HEK293 (cell line): Measurements from ENCODE around the gene S1PR3.

Experiments used
- CTCF ChIA-PET: fragments of 350-600 bp; formaldehyde crosslinking; extraction: SDS; loops from one replicate; lab custom pipeline; 2021; ENCODE audit warnings: antibody characterized with exemption; lab: Yijun Ruan, JAX
- POLR2A ChIA-PET: fragments of 300-600 bp; formaldehyde crosslinking; extraction: SDS; loops from one replicate; lab custom pipeline; 2020; ENCODE audit warnings: antibody characterized with exemption, inconsistent platforms; lab: Yijun Ruan, JAX
- H3K27ac ChIP-seq: fragments of 200-500 bp; sonication (Bioruptor generic); 2 replicates; pipeline ENCODE4 v1.5.1; 2014; ENCODE audit warnings: low read depth, low read length, control low read depth, inconsistent platforms; ENCODE audit errors: extremely low read depth
- H3K36me3 ChIP-seq, 2 experiments: fragments of 200-500 bp in 1 of 2; sonication (Bioruptor generic) in 1 of 2; 1 replicate in 1 of 2; 2 replicates in 1 of 2; pipeline ENCODE4 v1.5.1; 2014 to 2017; ENCODE audit warnings: inconsistent platforms in 2 of 2, low read length in 2 of 2; ENCODE audit not compliant: control insufficient read depth in 2 of 2, insufficient read depth in 1 of 2
- H3K4me1 ChIP-seq: fragments of 200-500 bp; sonication (Bioruptor generic); 2 replicates; pipeline ENCODE4 v1.5.1; 2014; ENCODE audit warnings: mild to moderate bottlenecking, low read length, inconsistent platforms; ENCODE audit not compliant: control insufficient read depth, insufficient read depth
- H3K4me3 ChIP-seq: 2 replicates; pipeline ENCODE4 v1.5.1; 2011; ENCODE audit warnings: low read depth, mild to moderate bottlenecking, control low read depth, low read length, moderate library complexity
- H3K9me3 ChIP-seq: fragments of 200-500 bp; sonication (Bioruptor generic); 2 replicates; pipeline ENCODE4 v1.5.1; 2014; ENCODE audit warnings: low read depth, low read length, inconsistent platforms; ENCODE audit not compliant: control insufficient read depth, insufficient read depth
- BCL11A ChIP-seq: fragments of 450-650 bp; formaldehyde crosslinking; IDR thresholded peaks from 2 replicates; pipeline ENCODE4 v1.5.1; 2016; ENCODE audit warnings: low read depth, missing biosample characterization, missing genetic modification characterization
- GLIS1 ChIP-seq: fragments of 450-650 bp; formaldehyde crosslinking; IDR thresholded peaks from 2 replicates; pipeline ENCODE4 v1.5.1; 2016; ENCODE audit warnings: missing biosample characterization, missing genetic modification characterization
- OVOL3 ChIP-seq: fragments of 450-650 bp; formaldehyde crosslinking; IDR thresholded peaks from 2 replicates; pipeline ENCODE4 v1.5.1; 2016; ENCODE audit warnings: missing biosample characterization, missing genetic modification characterization
- SCRT2 ChIP-seq: fragments of 450-650 bp; formaldehyde crosslinking; IDR thresholded peaks from 2 replicates; pipeline ENCODE4 v1.5.1; 2016; ENCODE audit warnings: missing biosample characterization, missing genetic modification characterization
- TRIM28 ChIP-seq: IDR thresholded peaks from 2 replicates; pipeline ENCODE4 v1.6.1; 2011; ENCODE audit warnings: low read length, control low read depth, borderline replicate concordance
- ZNF157 ChIP-seq: fragments of 450-650 bp; formaldehyde crosslinking; IDR thresholded peaks from 2 replicates; pipeline ENCODE4 v1.5.1; 2016; ENCODE audit warnings: missing biosample characterization, missing genetic modification characterization
- ZNF24 ChIP-seq: fragments of 450-650 bp; formaldehyde crosslinking; IDR thresholded peaks from 2 replicates; pipeline ENCODE4 v1.5.1; 2016; ENCODE audit warnings: missing biosample characterization, missing genetic modification characterization
- ZNF335 ChIP-seq: fragments of 450-650 bp; formaldehyde crosslinking; conservative IDR thresholded peaks from 2 replicates; pipeline ENCODE4 v1.5.1; 2016; ENCODE audit warnings: missing biosample characterization, missing genetic modification characterization
- ZNF341 ChIP-seq: fragments of 450-650 bp; formaldehyde crosslinking; IDR thresholded peaks from 2 replicates; pipeline ENCODE4; 2016; ENCODE audit warnings: low read depth, missing biosample characterization, missing genetic modification characterization
- ZNF354C ChIP-seq: fragments of 450-650 bp; formaldehyde crosslinking; IDR thresholded peaks from 2 replicates; pipeline ENCODE4 v1.5.1; 2016; ENCODE audit warnings: missing biosample characterization, missing genetic modification characterization, low read depth, borderline replicate concordance
- ZNF426 ChIP-seq: fragments of 450-650 bp; formaldehyde crosslinking; IDR thresholded peaks from 2 replicates; pipeline ENCODE4 v1.5.1; 2017; ENCODE audit warnings: missing biosample characterization, missing genetic modification characterization, mild to moderate bottlenecking, inconsistent platforms, moderate library complexity
- ZNF544 ChIP-seq: fragments of 450-650 bp; formaldehyde crosslinking; IDR thresholded peaks from 2 replicates; pipeline ENCODE4 v1.5.0; 2017; ENCODE audit warnings: missing biosample characterization, missing genetic modification characterization
- ZNF571 ChIP-seq: fragments of 450-650 bp; formaldehyde crosslinking; IDR thresholded peaks from 2 replicates; pipeline ENCODE4 v1.5.0; 2017; ENCODE audit warnings: missing biosample characterization, missing genetic modification characterization
- ZNF585B ChIP-seq: fragments of 450-650 bp; formaldehyde crosslinking; IDR thresholded peaks from 2 replicates; pipeline ENCODE4 v1.5.1; 2016; ENCODE audit warnings: missing biosample characterization, missing genetic modification characterization
- ZNF596 ChIP-seq: fragments of 450-650 bp; IDR thresholded peaks from 2 replicates; pipeline ENCODE4 v1.5.0; 2018; ENCODE audit warnings: missing biosample characterization, mild to moderate bottlenecking, missing genetic modification characterization, moderate library complexity
- ZNF658 ChIP-seq: fragments of 450-650 bp; formaldehyde crosslinking; IDR thresholded peaks from 2 replicates; pipeline ENCODE4; 2016; ENCODE audit warnings: missing biosample characterization, missing genetic modification characterization
- ZNF660 ChIP-seq: fragments of 450-650 bp; IDR thresholded peaks from 2 replicates; pipeline ENCODE4 v1.5.1; 2018; ENCODE audit warnings: missing biosample characterization, mild to moderate bottlenecking, missing genetic modification characterization
- ZNF76 ChIP-seq: fragments of 450-650 bp; formaldehyde crosslinking; IDR thresholded peaks from 2 replicates; pipeline ENCODE4; 2016; ENCODE audit warnings: low read depth, missing biosample characterization, missing genetic modification characterization, borderline replicate concordance
- TF ChIP-seq, protein P1 (sequence below): fragments of 450-650 bp; formaldehyde crosslinking; IDR thresholded peaks from 2 replicates; pipeline ENCODE4 v1.5.1; 2016; ENCODE audit warnings: missing biosample characterization, missing genetic modification characterization, low read depth
- TF ChIP-seq, protein P2 (sequence below): fragments of 450-650 bp; formaldehyde crosslinking; conservative IDR thresholded peaks from 2 replicates; pipeline ENCODE4 v1.5.1; 2016; ENCODE audit warnings: low read depth, missing biosample characterization, missing genetic modification characterization
- TF ChIP-seq, protein P3 (sequence below): fragments of 450-650 bp; formaldehyde crosslinking; IDR thresholded peaks from 2 replicates; pipeline ENCODE4 v1.5.1; 2017; ENCODE audit warnings: missing biosample characterization, missing genetic modification characterization
- TF ChIP-seq, protein P4 (sequence below): fragments of 450-650 bp; formaldehyde crosslinking; IDR thresholded peaks from 2 replicates; pipeline ENCODE4 v1.5.1; 2016; ENCODE audit warnings: missing biosample characterization, missing genetic modification characterization

Gene S1PR3

DNA sequence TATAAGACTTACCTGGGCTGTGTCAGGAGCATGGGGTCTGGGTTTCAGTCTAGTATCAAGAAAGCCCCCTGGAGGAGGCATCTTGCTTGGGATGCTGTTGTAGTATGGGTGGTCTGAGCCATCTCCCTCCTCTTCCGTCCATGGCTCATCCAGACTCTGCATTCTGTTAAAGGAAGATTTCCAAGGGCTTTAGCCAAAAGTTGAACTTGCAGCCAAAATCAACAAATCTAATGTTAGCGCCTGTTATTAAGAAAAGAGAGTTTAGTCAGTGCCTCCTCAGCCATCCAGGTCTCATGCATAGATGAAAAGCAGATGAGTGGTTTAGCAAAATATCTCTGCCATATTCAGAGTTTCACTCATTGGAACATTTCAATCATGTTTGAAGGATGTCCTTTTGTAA is 55.6 kb downstream of the S1PR3 start (continued):
- TF ChIP-seq, protein P1, sequence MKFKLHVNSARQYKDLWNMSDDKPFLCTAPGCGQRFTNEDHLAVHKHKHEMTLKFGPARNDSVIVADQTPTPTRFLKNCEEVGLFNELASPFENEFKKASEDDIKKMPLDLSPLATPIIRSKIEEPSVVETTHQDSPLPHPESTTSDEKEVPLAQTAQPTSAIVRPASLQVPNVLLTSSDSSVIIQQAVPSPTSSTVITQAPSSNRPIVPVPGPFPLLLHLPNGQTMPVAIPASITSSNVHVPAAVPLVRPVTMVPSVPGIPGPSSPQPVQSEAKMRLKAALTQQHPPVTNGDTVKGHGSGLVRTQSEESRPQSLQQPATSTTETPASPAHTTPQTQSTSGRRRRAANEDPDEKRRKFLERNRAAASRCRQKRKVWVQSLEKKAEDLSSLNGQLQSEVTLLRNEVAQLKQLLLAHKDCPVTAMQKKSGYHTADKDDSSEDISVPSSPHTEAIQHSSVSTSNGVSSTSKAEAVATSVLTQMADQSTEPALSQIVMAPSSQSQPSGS (tag by site-specific recombination), result no peak
- TF ChIP-seq, protein P2, sequence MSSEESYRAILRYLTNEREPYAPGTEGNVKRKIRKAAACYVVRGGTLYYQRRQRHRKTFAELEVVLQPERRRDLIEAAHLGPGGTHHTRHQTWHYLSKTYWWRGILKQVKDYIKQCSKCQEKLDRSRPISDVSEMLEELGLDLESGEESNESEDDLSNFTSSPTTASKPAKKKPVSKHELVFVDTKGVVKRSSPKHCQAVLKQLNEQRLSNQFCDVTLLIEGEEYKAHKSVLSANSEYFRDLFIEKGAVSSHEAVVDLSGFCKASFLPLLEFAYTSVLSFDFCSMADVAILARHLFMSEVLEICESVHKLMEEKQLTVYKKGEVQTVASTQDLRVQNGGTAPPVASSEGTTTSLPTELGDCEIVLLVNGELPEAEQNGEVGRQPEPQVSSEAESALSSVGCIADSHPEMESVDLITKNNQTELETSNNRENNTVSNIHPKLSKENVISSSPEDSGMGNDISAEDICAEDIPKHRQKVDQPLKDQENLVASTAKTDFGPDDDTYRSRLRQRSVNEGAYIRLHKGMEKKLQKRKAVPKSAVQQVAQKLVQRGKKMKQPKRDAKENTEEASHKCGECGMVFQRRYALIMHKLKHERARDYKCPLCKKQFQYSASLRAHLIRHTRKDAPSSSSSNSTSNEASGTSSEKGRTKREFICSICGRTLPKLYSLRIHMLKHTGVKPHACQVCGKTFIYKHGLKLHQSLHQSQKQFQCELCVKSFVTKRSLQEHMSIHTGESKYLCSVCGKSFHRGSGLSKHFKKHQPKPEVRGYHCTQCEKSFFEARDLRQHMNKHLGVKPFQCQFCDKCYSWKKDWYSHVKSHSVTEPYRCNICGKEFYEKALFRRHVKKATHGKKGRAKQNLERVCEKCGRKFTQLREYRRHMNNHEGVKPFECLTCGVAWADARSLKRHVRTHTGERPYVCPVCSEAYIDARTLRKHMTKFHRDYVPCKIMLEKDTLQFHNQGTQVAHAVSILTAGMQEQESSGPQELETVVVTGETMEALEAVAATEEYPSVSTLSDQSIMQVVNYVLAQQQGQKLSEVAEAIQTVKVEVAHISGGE (tag by site-specific recombination), result no peak

DNA sequence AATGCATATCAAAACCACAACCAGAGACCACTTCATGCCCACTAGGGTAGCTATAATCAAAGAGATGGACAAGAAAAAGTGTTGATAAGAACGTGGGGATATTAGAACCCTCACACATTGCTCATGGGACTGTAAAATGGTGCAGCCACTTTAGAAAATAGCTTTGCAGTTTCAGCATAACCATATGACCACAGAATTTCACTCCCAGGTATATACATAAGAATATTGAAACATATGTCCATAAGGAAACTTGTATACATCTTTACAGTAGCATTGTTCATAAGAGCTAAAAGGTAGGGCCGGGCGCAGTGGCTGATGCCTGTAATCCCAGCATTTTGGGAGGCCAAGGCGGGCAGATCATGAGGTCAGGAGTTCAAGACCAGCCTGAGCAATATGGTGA is 56.4 kb downstream of the S1PR3 start:
- no peak overlapping the region for H3K27ac ChIP-seq
- H3K9me3 ChIP-seq, result no peaks in the 10 kb centered on the region
- ChIA-PET POLR2A (no interaction called here), CTCF (interaction anchor here (0.9 kb wide), 1 partner anchor 454 kb away, joined by 3 read pairs; no protein-coding TSS in a partner anchor)
- TF ChIP-seq ZNF341 (tag by site-specific recombination) (no peak), ZNF571 (tag by site-specific recombination) (no peak), TRIM28 (no peak), ZNF354C (tag by site-specific recombination) (no peak), OVOL3 (tag by site-specific recombination) (no peak), BCL11A (tag by site-specific recombination) (no peak), ZNF544 (tag by site-specific recombination) (no peak), ZNF76 (no peak)
- TF ChIP-seq, protein P3, sequence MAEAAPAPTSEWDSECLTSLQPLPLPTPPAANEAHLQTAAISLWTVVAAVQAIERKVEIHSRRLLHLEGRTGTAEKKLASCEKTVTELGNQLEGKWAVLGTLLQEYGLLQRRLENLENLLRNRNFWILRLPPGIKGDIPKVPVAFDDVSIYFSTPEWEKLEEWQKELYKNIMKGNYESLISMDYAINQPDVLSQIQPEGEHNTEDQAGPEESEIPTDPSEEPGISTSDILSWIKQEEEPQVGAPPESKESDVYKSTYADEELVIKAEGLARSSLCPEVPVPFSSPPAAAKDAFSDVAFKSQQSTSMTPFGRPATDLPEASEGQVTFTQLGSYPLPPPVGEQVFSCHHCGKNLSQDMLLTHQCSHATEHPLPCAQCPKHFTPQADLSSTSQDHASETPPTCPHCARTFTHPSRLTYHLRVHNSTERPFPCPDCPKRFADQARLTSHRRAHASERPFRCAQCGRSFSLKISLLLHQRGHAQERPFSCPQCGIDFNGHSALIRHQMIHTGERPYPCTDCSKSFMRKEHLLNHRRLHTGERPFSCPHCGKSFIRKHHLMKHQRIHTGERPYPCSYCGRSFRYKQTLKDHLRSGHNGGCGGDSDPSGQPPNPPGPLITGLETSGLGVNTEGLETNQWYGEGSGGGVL (tag by site-specific recombination), result no peak
- no peak overlapping the region for H3K4me3 ChIP-seq
- no peaks in the 10 kb centered on the region for H3K4me1 ChIP-seq
- H3K36me3 ChIP-seq, result no peaks in the 10 kb centered on the region

DNA sequence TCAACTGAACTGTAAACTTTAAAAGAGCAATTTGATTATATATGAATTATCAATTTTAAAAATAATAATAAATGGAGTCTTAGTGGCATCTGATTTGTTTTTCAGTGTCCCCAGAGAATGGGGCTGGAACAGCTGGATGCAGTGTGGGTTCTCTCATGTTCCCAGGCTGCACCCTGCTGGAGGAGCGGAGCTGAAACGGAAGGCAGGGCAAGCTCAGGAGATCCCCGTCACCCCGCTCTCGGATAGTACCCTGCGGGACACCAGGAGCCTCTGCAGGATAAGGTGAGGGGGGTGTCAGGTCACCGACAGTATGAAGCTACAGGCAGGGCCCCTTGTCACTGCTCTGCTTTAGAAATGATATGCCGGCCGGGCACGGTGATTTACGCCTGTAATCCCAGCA is 57.3 kb downstream of the S1PR3 start:
- Histone ChIP-seq H3K4me1 (no peaks in the 10 kb centered on the region), H3K27ac (no peak overlapping the region), H3K9me3 (no peaks in the 10 kb centered on the region), H3K36me3 (no peaks in the 10 kb centered on the region), H3K4me3 (no peak overlapping the region)
- TF ChIP-seq ZNF585B (tag by site-specific recombination) (no peak), ZNF335 (tag by site-specific recombination) (no peak)
- ChIA-PET CTCF (no interaction called here), POLR2A (no interaction called here)

DNA sequence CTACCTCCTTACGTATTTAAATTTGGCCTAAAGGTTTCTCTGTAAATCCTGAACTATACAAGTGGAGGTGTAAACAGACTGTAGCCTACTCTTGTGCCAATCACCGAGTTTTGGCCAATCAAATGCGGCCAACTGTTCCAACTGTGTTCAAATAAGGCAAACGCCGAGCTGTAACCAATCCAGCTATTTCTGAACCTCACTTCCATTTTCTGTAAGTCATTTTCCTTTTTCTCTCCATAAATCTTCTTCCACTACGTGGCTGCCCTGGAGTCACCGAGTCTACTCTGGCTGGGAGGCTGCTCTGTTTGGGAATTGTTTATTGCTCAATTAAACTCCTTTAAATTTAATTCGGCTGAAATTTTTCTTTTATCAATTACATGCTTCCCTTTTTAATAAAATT is 58.4 kb downstream of the S1PR3 start:
- ChIA-PET POLR2A (no interaction called here), CTCF (interaction anchor here (0.7 kb wide), 1 partner anchor 24 kb away, joined by 3 read pairs; no protein-coding TSS in a partner anchor)
- Histone ChIP-seq H3K36me3 (no peaks in the 10 kb centered on the region), H3K27ac (no peak overlapping the region), H3K4me1 (no peaks in the 10 kb centered on the region), H3K4me3 (no peak overlapping the region), H3K9me3 (no peaks in the 10 kb centered on the region)
- TF ChIP-seq ZNF544 (tag by site-specific recombination), result no peak
- TF ChIP-seq ZNF596 (tag by site-specific recombination), result no peak
- TF ChIP-seq, protein P4, sequence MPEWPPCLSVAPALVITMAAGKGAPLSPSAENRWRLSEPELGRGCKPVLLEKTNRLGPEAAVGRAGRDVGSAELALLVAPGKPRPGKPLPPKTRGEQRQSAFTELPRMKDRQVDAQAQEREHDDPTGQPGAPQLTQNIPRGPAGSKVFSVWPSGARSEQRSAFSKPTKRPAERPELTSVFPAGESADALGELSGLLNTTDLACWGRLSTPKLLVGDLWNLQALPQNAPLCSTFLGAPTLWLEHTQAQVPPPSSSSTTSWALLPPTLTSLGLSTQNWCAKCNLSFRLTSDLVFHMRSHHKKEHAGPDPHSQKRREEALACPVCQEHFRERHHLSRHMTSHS (tag by site-specific recombination), result no peak
- TF ChIP-seq ZNF157 (tag by site-specific recombination), result no peak
- TF ChIP-seq ZNF24 (tag by site-specific recombination), result no peak
- TF ChIP-seq ZNF660 (tag by site-specific recombination), result no peak
- no peak for TF ChIP-seq GLIS1
- no peak for TF ChIP-seq ZNF426 (tag by site-specific recombination)
- TF ChIP-seq SCRT2 (tag by site-specific recombination), result no peak
- no peak for TF ChIP-seq ZNF658 (tag by site-specific recombination)
